Brain pericyte (primary cell): ENCODE results near the gene NCSTN.

Experiments used
- DNase-seq: peaks from one replicate; pipeline ENCODE4 v3.0.0-alpha.2; 2012; ENCODE audit warnings: low read depth, low spot score

The NCSTN gene

DNA sequence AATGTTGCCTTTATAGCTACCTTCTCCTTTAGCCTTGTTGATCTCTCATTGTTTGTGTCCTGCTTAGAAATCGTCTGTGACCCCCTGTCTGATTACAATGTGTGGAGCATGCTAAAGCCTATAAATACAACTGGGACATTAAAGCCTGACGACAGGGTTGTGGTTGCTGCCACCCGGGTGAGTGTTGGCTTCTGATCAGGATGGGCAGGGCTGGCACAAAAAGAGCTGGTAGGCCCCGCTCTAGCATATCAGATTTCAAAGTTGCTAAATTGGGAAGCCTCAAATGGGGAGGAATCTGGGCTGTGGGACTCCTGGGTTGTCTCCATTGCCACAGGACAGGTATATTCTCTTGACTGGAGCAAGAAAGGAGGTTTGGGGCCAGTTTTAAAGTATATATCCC is 8.4 kb downstream of the NCSTN start:
- DNase-seq, result no peak

DNA sequence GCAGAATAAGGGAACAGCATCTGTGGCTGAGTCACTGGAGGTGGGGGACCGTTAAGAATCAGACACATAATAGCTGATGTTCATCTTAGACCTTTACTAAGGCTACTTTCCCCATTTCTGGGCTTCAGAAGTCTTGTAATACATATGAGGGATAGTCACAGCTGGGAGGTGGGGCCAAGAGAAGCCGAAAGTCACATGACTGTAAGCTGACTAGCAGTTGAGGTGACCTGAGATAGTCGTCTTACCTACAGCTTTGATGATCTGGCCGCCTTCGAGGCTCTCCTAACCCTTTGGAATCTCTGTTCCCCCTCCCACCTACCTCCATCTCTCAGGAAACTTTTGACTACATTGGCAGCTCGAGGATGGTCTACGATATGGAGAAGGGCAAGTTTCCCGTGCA is 9.4 kb downstream of the NCSTN start:
- DNase-seq, result no peak

DNA sequence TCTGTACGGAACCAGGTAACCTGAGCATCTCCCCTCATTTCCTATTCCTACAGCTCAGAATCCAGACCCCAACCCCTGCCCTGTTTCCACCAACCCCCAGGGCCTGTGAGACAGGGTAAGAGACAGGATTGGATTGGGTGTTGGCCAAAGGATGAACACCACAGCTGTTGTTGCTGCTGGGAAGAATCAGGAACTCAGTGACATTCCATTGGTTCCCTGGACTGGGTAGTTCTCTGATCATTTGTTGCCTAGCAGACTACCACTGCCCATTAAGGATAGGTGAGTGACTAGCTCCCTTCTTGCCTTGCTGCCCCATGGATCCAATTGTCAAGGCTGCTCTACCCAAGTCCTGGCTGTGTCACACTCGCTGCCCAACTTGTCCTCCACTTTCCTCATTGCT is 10.0 kb downstream of the NCSTN start:
- DNase-seq, result no peak

DNA sequence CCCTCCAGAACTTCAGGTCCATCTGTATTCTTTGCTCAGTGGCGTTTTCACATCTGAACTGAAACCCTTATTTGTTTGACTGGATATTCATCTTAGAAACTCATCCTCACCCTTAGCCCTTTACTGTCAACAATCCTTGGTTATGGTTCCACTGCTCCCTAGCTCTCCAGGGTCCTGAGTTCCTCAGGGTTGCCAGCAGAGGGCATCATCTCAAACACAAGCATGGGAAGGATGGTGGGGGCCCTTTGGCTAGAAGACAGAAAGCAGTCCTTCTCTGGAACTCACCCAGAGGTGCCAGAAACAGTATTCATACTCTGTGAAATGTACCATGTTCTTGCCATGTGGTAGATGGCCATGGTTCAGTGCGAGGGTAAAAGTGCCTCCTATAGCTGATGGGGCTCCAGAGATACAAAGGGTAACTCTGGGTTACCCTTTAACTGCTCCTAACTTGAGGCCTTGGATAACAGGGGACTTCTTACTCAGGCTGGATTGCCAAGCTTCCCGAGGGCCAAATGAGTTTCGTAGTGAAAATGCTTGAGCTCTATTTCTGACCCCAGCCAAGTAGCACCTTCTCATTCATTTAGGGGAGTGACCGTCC is 11.3 kb downstream of the NCSTN start:
- no peak for DNase-seq

DNA sequence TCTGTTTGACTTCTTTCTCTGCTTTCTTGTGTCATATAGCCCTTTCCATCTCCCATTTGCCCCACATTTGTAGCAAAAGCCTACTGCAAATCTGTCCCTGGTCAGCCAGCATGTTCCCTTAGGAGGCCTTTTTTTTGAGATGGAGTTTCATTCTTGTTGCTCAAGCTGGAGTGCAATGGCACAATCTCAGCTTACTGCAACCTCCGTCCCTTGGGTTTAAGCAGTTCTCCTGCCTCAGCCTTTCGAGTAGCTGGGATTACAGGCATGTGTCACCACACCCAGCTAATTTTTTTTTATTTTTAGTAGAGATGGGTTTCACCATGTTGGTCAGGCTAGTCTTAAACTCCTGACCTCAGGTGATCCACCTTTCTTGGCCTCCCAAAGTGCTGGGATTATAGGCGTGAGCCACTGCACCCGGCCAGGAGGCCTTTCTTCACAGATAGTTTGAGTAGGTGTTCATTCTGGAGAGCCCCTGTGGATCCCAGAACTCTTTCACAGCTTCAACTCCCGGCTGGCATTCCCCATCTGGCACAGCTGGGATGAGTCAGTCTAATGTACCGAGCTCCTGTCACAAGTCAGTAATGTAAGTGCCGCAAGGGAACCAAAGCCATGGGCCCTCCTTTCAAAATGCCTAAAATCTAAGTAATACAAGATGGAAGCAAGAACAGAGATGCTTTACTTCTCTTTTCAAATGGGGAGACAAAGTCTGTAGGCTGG is 14.3 kb downstream of the NCSTN start:
- no peak for DNase-seq

DNA sequence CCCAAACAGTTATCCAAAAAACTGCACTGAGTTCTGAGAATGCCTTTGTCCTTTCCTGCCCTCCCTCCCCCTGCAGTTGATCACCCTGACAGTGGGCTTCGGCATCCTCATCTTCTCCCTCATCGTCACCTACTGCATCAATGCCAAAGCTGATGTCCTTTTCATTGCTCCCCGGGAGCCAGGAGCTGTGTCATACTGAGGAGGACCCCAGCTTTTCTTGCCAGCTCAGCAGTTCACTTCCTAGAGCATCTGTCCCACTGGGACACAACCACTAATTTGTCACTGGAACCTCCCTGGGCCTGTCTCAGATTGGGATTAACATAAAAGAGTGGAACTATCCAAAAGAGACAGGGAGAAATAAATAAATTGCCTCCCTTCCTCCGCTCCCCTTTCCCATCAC is 14.9 kb downstream of the NCSTN start:
- DNase-seq, result no peak

DNA sequence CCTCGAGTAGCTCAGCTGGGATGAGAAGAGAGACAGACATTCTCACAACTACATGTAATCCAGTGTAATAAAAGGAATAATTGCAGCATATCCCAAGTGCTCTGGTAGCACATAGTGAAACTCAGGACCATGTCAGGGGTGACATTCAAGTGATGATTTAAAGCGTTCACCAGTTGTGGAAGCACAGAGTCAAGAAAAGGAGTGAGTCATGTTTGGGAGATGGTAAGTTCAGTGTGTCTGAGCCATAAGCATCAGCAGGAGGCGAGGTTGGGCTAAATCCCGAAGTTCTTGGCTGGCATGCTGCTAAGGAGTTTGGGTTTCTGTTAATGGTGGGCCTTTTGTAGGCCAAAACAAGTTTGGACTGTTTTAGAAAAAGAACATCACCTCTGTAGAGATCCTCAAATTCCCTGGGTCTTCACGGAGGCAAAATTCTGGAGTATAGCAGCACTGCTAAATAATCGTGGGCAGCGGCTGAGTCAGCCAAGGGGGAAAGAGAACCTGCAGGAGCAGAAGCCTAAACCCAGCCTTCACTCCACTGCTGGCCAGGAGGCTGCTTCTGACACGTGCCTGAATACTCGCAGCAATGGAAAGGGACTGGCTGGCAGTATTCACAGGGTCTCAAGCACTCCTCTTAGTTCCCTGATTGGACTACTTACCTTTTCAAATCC is 16.5 kb downstream of the NCSTN start:
- DNase-seq, result no peak

DNA sequence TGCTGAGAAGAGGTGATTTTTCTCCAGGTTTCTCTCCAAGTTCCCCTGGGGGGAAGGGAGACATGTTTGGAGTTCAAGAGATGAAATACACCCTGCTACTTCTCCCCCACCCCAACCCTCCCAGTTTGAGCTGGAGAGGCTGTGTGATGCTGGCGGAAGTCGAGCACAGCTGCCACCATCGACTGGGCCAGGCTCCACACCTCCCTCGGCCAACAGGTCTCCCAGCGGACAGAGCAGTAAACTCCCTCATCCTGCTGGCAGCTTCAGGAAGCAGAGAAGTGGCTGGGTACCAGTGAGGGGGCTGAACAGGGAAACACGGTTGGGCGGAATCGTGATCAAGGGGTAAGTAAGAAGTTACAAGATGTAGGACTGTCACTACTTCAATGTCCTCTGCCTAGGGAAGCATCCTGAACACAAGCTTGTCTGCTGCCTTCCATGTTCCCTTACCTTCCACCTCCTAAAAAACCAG is 17.1 kb downstream of the NCSTN start:
- DNase-seq, result no peak

DNA sequence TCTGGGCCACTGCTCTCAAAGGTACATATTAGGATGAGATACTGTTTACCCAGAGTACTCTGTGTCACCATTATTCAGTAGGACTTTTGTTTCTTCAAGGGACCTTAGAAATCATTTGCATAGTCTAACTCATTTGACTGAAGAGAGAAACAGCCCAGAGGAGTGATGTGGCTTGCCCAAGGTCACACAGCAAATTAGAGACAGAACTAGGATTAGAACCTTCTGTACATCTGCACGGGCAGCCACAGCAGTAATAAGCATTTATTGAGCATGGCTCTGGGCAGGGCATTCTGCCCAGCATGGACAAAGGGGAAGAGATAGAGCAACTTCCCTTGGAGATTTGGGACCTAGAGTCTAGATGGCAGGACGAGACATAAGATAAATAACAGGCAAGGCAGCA is 18.0 kb downstream of the NCSTN start:
- DNase-seq, result no peak

DNA sequence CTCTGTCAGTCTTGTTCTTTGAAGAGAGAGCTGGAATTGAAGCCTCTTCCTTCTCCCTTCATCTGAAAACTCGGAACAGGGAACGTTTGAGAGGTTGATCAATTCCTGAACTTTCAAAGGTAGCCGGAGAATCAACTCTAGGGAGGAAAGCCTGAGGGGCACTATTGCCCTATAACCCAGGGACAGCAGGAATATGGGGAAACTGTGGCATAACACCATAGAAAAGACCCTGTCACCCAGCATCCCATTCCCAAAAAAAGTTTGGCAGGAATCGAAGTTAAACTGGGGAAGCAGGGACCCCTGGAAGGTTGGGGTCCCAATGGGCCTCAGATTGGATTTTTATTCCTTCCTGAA is 18.6 kb downstream of the NCSTN start:
- no peak for DNase-seq

DNA sequence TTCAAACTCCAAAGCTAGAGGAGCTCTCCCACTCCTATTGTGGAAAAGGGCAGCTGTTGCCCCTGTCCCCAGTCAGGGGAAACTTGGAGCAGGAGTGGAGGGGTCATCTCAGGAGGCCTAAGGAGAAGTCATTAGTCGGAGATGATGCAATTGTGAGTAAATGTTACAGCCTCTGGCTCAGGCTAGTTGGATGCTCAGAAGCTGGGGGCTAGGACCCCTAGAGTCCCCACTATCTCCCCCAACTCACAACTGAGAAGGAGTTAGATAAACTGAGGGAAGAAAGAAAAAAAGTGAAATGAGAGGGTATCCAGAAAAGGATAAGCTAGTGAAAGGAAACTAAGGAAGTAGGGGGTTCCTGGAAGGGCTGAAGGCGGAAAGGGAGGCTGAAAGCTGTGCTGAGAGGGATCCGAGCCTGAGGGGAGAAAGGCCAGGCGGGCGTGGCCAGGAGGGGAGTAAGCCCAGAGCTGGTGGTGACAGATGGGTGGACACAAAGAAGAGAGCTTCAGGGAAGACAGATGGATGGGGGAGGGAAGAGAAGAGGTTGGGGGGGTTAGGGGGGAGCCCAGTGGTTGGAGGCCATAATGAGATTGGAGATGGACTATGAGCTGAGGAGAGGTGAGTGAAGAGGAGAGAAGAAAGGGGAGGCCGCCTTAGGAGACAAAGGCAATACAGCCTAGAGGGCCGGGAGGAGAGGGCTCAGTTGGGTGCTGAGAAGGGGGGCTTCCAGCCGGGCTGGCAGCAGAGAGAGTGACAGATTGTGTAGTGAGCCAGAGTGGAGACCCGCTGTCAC is 19.2 kb downstream of the NCSTN start:
- DNase-seq, result no peak

DNA sequence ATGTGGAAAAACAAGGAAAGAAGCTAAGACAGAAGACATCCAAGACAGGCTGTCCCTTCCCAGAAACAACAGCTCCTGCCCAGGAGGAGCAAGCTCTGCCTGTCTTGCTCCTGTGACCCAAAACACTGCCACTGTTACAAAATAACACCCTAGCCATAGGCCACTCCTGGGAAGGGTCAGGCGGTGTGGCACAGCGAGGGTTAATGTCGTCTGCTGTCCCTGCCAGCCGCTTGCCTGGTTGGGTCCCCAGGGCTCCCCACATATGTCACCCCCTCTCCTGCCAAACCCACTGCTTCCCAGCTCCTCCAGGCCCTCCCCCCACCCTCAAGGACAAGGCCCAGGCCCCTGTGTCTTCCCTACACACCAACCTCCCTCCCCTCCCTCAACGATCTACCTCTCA is 19.8 kb downstream of the NCSTN start:
- DNase-seq, result no peak

DNA sequence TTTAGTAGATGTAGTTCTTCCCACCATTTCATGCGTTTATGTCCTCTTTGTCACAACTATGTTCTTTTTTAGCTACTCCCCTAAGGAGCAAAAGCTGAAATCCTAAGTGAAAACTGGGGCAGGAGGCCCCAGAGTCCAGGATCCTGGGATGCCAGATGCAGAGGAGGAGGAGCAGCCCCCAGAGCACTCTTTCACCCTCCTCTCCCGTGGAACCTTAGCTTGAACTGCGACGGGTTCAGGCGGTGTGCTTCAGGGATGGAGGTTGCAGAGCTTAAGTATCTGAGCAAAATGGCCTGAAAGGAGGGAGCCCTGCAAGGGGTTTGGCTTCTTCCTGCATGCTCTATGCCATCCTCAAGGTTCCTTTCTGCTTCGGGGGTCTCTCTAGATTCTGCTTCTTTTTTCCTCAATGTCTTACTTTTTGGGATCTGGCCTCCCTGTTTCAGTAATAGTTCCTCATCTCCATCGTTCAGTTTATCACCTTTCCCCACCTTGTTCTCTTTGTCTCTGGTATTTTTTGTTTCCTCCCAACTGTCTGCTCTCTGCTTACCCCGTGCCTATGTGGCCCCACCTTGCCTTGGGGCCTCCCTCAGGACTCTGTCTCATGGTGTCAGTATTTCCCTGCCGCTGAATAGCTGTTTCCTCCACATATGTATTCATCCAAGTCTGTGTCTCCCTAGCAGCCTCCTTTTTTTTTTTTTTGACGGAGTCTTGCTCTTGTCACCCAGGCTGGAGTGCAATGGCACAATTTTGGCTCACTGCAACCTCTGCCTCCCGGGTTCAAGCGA is 21.0 kb downstream of the NCSTN start:
- no peak for DNase-seq

DNA sequence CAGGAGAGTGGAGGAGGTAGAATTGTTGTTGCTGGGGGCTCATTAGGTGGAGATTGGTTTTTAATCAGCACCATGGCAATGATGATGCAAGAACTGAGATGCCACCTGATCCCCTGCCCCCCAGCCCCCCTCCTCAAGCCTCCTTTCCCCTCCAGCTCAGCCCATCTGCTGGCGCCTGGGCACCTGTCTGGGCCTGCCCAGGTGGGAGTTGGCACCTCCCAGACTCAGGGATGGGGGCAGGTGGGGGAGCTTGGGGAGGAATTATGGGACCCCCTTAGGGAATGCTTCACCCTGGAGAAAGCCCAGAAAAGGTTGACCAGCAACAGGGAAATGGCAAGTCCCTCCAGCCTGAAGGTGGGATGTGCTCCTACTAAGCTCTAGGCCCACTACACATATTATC is 22.1 kb downstream of the NCSTN start:
- no peak for DNase-seq

DNA sequence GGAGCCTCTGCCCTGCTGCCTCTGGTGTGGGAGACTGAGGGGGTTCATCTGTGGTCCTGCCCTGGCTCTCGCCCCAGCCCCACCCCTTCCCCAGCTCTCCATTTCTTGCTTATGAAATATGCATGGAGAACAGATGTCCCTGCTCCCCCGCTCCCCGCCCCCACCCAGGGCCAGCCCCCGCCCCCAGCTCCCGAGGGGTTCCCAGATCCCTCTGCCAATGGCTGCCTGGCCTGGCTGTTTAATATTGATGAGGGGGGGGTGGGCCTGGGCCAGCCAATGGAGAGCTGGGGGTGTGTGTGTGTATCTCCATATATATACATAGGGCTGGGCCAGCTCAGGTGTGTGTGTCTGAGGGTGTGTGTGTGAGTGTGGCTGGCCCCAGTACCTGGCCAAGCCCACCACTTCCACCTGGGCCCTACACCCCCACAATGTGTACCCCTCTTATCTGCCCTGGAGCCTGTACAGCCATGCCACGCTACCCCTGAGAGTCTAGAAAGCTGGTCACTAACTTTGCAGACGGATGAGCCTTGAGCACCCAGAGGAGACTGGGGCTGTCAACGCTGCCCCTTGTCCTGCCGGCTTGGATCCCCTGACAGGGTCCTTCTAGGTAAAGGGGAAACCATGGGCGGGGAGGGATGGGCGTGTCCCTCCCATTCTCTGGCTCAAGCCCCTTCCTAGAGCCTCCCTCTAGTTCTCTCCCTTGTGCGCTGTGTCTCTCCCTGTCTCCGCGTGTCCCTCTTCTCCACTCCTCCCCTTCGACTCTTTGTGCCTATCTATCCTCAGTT is 23.7 kb downstream of the NCSTN start, which contains the start of gene NHLH1:
Gene NHLH1 (plus strand): TSS at position 341 of the 785 bp plus-strand sequence. CDS start 3,661 bp downstream, outside the sequence.
- no peak for DNase-seq

DNA sequence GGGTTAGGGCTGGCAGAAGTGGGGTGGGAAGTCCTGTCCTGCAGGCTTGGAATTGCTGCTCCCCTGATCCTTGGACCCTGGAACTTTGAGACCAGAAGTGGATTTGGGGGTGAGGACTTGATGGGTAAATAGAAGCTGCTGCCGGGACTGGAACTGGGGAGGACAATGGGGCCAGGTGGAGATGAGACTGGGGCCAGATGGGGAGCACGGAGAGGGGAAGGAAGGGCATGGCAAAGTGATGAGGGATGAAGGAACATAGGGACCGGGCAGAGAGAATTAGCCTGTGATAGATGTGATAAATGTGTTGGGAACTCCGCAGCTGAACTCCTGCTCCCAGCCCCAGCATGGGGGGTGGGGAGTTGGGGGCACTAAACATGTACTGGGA is 24.3 kb downstream of the NCSTN start:
- DNase-seq, result no peak

DNA sequence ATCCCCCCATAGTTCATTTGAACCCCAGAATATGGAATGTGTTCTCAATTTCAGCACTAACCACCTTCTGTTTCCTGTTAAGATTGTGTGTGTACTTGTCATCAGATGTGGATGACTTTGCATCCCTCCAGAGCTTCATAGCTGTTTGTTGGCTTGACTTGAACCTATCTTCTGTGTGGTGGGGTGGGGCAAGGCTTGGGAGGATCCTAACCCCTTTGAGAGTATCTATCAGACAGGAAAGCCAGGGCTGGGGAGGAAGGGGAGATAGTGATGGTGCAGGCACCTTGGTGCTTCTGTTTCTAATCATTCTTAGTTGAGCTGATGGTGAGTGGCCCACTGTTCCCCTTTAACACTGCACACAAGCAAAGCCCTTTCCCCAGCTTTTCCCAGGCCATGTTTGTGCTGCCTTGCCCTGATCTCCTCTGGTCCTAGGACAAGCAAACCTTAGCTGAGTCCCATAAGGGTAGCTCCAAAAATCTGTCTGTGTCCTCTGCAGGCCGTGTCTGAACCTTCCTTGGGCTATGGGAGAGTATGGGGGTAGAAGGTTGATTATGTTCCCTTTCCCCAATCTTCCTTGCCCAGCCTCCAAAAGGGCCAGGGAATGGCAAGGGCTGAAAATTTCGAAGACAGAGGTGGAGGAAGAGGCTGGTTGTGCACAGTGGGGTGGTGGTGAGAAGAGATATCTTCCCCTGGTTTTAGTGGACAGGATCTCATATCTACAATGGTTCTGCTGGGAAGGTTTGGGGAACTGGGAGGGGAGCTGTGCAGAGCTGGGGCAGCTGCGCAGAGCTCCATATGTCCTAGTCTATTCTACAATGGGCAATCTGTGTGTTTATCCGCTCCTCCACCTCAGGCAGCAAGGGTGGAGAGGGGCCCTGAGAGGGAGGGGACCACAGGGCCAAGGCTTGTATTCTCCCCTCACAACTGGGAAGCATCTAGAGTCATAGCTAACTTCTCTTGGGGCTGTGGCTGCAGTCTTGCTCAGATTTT is 25.0 kb downstream of the NCSTN start:
- no peak for DNase-seq

DNA sequence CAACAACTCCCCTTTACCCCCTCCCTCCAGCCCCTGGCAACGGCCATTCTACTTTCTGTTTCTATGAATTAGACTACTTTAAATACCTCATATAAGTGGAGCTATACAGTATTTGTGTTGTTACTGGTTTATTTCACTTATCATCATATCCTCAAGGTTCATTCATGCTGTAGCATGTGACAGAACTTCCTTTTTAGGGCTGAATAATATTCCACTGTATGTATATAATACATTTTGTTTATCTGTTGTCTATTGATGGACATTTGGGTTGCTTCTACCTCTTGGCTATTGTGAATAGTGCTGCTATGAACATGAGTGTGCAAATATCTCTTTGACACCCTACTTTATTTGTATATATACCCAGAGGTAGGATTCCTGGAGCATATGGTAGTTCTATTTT is 25.9 kb downstream of the NCSTN start:
- no peak for DNase-seq

DNA sequence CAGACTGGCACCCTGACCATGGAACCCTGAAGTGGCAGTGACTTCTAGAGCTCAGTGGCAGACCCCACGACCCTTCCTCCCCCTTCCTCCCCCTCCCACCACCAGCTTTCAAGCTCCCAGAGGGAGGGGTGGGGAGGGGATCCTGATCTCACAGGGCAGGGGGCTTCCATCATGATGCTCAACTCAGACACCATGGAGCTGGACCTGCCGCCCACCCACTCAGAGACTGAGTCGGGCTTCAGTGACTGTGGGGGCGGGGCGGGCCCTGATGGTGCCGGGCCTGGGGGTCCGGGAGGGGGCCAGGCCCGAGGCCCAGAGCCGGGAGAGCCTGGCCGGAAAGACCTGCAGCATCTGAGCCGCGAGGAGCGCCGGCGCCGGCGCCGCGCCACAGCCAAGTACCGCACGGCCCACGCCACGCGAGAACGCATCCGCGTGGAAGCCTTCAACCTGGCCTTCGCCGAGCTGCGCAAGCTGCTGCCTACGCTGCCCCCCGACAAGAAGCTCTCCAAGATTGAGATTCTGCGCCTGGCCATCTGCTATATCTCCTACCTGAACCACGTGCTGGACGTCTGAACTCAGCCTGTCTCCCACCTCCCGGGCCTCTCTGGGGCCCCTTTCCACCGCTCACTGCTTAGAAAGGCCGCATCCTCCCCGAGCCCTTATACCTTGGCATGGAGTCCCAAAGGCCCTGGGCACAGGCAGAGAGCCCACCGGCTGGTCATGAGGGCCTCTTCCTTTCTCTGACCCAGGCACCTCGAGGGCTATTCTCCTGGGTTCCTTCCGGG is 27.6 kb downstream of the NCSTN start:
- no peak for DNase-seq
